Prostate gland (tissue), 2 donors: Measurements from ENCODE around the gene SCMH1.

ENCODE experiments used
- POLR2A ChIP-seq: fragments of 450-650 bp; IDR thresholded peaks from one replicate; pipeline ENCODE4 v1.6.1; 2016; ENCODE audit warnings: antibody characterized with exemption, mild to moderate bottlenecking
- POLR2AphosphoS5 ChIP-seq: sonication (generic); formaldehyde crosslinking; IDR thresholded peaks from one replicate; pipeline ENCODE4 v1.6.1; 2017; ENCODE audit warnings: antibody characterized with exemption
- TF ChIP-seq, protein P1 (sequence below), 4 experiments: fragments of 200-600 bp in 2 of 4; fragments of 450-650 bp in 2 of 4; sonication (generic) in 2 of 4; IDR thresholded peaks; 1 replicate in 3 of 4; 2 replicates in 1 of 4; pipeline ENCODE4 v1.5.1; 2016 to 2019; ENCODE audit warnings: antibody characterized with exemption in 4 of 4, mild to moderate bottlenecking in 2 of 4, moderate library complexity in 2 of 4

DNA sequence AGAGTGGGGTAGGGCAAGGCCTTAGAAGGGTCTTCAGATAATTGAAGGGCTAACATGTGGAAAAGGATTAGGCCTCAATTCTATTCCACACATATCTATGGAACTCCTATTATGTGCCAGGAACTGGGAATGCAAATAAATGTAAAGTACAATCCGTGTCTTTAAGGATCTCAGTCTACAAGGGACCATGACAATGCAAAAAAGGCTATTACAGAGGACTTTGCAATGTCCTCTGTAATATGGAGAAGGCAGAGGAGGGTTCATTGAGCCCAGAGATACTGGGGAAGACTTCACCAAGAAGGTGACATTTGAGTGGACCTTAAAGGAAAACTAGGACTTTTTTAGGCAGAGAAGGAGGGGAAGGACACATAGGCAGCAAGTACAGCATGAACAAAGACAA, 4.5 kb upstream of the SCMH1 start:
- TF ChIP-seq, protein P1, sequence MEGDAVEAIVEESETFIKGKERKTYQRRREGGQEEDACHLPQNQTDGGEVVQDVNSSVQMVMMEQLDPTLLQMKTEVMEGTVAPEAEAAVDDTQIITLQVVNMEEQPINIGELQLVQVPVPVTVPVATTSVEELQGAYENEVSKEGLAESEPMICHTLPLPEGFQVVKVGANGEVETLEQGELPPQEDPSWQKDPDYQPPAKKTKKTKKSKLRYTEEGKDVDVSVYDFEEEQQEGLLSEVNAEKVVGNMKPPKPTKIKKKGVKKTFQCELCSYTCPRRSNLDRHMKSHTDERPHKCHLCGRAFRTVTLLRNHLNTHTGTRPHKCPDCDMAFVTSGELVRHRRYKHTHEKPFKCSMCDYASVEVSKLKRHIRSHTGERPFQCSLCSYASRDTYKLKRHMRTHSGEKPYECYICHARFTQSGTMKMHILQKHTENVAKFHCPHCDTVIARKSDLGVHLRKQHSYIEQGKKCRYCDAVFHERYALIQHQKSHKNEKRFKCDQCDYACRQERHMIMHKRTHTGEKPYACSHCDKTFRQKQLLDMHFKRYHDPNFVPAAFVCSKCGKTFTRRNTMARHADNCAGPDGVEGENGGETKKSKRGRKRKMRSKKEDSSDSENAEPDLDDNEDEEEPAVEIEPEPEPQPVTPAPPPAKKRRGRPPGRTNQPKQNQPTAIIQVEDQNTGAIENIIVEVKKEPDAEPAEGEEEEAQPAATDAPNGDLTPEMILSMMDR (IDR thresholded peaks at IDR 0.05) = no peak
- no peak for TF ChIP-seq POLR2A
- TF ChIP-seq POLR2AphosphoS5 = no peak
